HepG2 (cell line): ENCODE measurements around the gene ECT2. TPM values are rescaled to one million over a fixed set of nuclear protein-coding genes. Genes with fewer than 3 reads are reported as not detected.

ENCODE experiments used
- ATF1 ChIP-seq: IDR thresholded peaks from 2 replicates; pipeline ENCODE4 v1.6.1; 2016; ENCODE audit warnings: mild to moderate bottlenecking, control low read depth
- CENPT ChIP-seq: sonication (generic); formaldehyde crosslinking; IDR thresholded peaks from 2 replicates; pipeline ENCODE4 v1.8.0; 2022; ENCODE audit warnings: low read depth, mild to moderate bottlenecking, moderate library complexity, missing genetic modification reagents
- ELF4 ChIP-seq: sonication (generic); formaldehyde crosslinking; IDR thresholded peaks from 2 replicates; pipeline ENCODE4 v1.5.0; 2020; ENCODE audit warnings: missing genetic modification reagents, mild to moderate bottlenecking, moderate library complexity, borderline replicate concordance
- FOSL2 ChIP-seq: sonication (generic); formaldehyde crosslinking; IDR thresholded peaks from 2 replicates; pipeline ENCODE4 v1.4.0; 2020; ENCODE audit warnings: missing genetic modification reagents
- FOXA3 ChIP-seq: IDR thresholded peaks from 2 replicates; pipeline ENCODE4 v1.6.1; 2016; ENCODE audit warnings: missing genetic modification reagents, missing compliant biosample characterization
- GABPA ChIP-seq, 2 experiments: IDR thresholded peaks; 2 replicates each; pipeline ENCODE4 v1.6.1; 2011 to 2016; ENCODE audit warnings: low read depth in 2 of 2, low read length in 1 of 2, missing biosample characterization in 1 of 2, missing genetic modification characterization in 1 of 2
- ISL2 ChIP-seq: sonication (generic); formaldehyde crosslinking; IDR thresholded peaks from 2 replicates; pipeline ENCODE4 v1.5.0; 2020; ENCODE audit warnings: missing genetic modification reagents
- KLF12 ChIP-seq: sonication (generic); formaldehyde crosslinking; IDR thresholded peaks from 2 replicates; pipeline ENCODE4 v1.4.0; 2020; ENCODE audit warnings: missing genetic modification reagents, borderline replicate concordance
- KMT2A ChIP-seq: sonication (generic); formaldehyde crosslinking; IDR thresholded peaks from 2 replicates; pipeline ENCODE4 v1.4.0; 2020; ENCODE audit warnings: missing genetic modification reagents
- MIER2 ChIP-seq: IDR thresholded peaks from 2 replicates; pipeline ENCODE4 v1.6.1; 2016; ENCODE audit warnings: missing biosample characterization, missing genetic modification reagents
- NFYB ChIP-seq: sonication (generic); formaldehyde crosslinking; IDR thresholded peaks from 2 replicates; pipeline ENCODE4 v1.4.0; 2020; ENCODE audit warnings: missing genetic modification reagents
- REPIN1 ChIP-seq: sonication (generic); formaldehyde crosslinking; IDR thresholded peaks from 2 replicates; pipeline ENCODE4 v1.8.0; 2022; ENCODE audit warnings: missing genetic modification reagents, low read depth, mild to moderate bottlenecking, borderline replicate concordance
- ZMYM4 ChIP-seq: sonication (generic); formaldehyde crosslinking; IDR thresholded peaks from 2 replicates; pipeline ENCODE4 v1.8.1; 2023; ENCODE audit warnings: mild to moderate bottlenecking, missing genetic modification reagents
- ZNF207 ChIP-seq: fragments of 450-650 bp; IDR thresholded peaks from 2 replicates; pipeline ENCODE4 v1.6.1; 2016; ENCODE audit warnings: antibody characterized with exemption, borderline replicate concordance
- ZNF496 ChIP-seq: sonication (generic); formaldehyde crosslinking; IDR thresholded peaks from 2 replicates; pipeline ENCODE4 v1.8.1; 2023; ENCODE audit warnings: mild to moderate bottlenecking, moderate library complexity, missing genetic modification reagents; ENCODE audit not compliant: insufficient replicate concordance
- ZNF550 ChIP-seq: sonication (generic); formaldehyde crosslinking; IDR thresholded peaks from 2 replicates; pipeline ENCODE4 v1.4.0; 2020; ENCODE audit warnings: mild to moderate bottlenecking, missing genetic modification reagents, borderline replicate concordance
- ZNF670 ChIP-seq: sonication (generic); formaldehyde crosslinking; IDR thresholded peaks from 2 replicates; pipeline ENCODE4 v1.8.0; 2022; ENCODE audit warnings: mild to moderate bottlenecking, missing genetic modification reagents, borderline replicate concordance
- ZNF792 ChIP-seq: IDR thresholded peaks from 2 replicates; pipeline ENCODE4 v1.6.1; 2016
- polyA plus RNA-seq, 8 experiments: library from polyadenylated mRNA; depleted of rRNA in 3 of 8; stranded (reverse) in 7 of 8; unstranded in 1 of 8; fragments of >200 nt; fragmentation: Illumina TruSeq in 4 of 8; extraction: Trizol in 4 of 8; gene quantifications; 2 replicates each; pipeline versions ENCODE4 v1.2.1 to v1.2.3, GENCODE V29; 2011 to 2016; ENCODE audit warnings: low read depth in 4 of 8, missing spikeins in 1 of 8, mixed read lengths in 1 of 8; ENCODE audit not compliant: insufficient read depth in 1 of 8
- total RNA-seq, 5 experiments: library from RNA; depleted of rRNA; stranded (reverse); fragments of >200 nt; fragmentation: Illumina TruSeq; extraction: Trizol; gene quantifications; 2 replicates each; pipeline ENCODE4 v1.2.3, GENCODE V29; 2016; ENCODE audit warnings: low read depth in 1 of 5
- TF ChIP-seq, protein P1 (sequence below): sonication (generic); formaldehyde crosslinking; IDR thresholded peaks from 2 replicates; pipeline ENCODE4 v1.8.0; 2022; ENCODE audit warnings: mild to moderate bottlenecking, missing genetic modification reagents, borderline replicate concordance
- TF ChIP-seq, protein P2 (sequence below): sonication (generic); formaldehyde crosslinking; conservative IDR thresholded peaks from 2 replicates; pipeline ENCODE4 v1.8.1; 2023; ENCODE audit warnings: missing genetic modification reagents
- TF ChIP-seq, protein P3 (sequence below): sonication (generic); IDR thresholded peaks from 2 replicates; pipeline ENCODE4 v1.6.1; 2016; ENCODE audit warnings: low read depth, borderline replicate concordance
- TF ChIP-seq, protein P4 (sequence below): sonication (generic); formaldehyde crosslinking; IDR thresholded peaks from 2 replicates; pipeline ENCODE4 v1.4.0; 2020; ENCODE audit warnings: missing genetic modification reagents, borderline replicate concordance

The ECT2 gene
- total and polyA plus RNA-seq, 2 of the 13 experiments (the other 11 are each of a cell fraction or from before 2014, with no cell fraction given) = 21.6 to 52.0 TPM

DNA sequence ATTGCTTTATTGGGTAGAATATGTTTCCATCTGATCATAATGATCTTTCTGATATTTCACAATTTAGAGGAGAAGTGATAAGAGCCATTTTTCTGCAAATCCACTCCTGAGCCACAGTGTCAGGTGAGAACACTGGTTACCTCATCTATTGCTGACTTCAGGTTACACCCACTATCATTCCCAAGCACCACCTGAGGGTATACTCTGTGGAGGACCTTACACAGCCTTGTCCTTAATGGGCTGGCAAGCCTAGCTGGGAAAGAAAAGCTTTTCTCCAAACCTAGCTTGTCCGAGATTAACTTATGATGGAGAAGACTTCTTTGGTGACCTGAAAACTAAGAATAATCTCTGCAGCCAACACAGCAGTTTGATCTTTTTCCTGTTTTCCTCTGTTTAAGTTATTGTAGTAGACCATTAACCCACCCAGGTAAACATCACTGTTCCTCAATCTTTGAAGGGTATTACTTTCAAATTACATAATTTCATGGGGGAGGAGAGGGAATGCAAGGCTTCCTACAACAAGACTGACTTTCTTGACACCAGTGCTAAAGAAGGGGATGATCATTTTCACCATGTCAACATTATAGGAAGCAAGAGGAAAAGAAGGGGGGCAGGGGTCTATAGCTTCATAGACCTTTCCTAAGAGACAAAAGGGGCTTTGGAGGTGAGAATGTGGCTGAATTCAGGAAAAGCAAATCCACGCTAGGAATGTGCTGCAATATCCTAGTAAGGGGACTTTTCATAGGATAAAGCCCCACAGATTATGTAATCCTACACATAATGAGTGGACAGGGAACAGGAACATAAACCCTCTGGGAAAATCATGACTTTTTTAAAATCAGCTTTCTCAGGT, 41.4 kb upstream of the ECT2 start (continued):
- no peak for TF ChIP-seq KLF12 (CRISPR knock-in tag)
- TF ChIP-seq ZNF550 = no peak
- TF ChIP-seq, protein P1, sequence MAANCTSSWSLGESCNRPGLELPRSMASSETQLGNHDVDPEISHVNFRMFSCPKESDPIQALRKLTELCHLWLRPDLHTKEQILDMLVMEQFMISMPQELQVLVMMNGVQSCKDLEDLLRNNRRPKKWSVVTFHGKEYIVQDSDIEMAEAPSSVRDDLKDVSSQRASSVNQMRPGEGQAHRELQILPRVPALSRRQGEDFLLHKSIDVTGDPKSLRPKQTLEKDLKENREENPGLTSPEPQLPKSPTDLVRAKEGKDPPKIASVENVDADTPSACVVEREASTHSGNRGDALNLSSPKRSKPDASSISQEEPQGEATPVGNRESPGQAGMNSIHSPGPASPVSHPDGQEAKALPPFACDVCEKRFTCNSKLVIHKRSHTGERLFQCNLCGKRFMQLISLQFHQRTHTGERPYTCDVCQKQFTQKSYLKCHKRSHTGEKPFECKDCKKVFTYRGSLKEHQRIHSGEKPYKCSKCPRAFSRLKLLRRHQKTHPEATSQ (CRISPR knock-in tag) = no peak
- no peak for TF ChIP-seq GABPA (IDR thresholded peaks at IDR 0.05; ENCODE audit: low read depth, low read length)
- TF ChIP-seq GABPA (CRISPR knock-in tag; IDR thresholded peaks at IDR 0.05; ENCODE audit: low read depth) = no peak
- TF ChIP-seq, protein P2, sequence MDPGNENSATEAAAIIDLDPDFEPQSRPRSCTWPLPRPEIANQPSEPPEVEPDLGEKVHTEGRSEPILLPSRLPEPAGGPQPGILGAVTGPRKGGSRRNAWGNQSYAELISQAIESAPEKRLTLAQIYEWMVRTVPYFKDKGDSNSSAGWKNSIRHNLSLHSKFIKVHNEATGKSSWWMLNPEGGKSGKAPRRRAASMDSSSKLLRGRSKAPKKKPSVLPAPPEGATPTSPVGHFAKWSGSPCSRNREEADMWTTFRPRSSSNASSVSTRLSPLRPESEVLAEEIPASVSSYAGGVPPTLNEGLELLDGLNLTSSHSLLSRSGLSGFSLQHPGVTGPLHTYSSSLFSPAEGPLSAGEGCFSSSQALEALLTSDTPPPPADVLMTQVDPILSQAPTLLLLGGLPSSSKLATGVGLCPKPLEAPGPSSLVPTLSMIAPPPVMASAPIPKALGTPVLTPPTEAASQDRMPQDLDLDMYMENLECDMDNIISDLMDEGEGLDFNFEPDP (CRISPR knock-in tag) = no peak
- TF ChIP-seq FOXA3 (CRISPR knock-in tag) = peak; percentile 56
- TF ChIP-seq NFYB (CRISPR knock-in tag) = no peak
- no peak for TF ChIP-seq ELF4
- no peak for TF ChIP-seq KMT2A (CRISPR knock-in tag)
- TF ChIP-seq, protein P3, sequence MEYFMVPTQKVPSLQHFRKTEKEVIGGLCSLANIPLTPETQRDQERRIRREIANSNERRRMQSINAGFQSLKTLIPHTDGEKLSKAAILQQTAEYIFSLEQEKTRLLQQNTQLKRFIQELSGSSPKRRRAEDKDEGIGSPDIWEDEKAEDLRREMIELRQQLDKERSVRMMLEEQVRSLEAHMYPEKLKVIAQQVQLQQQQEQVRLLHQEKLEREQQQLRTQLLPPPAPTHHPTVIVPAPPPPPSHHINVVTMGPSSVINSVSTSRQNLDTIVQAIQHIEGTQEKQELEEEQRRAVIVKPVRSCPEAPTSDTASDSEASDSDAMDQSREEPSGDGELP = no peak
- TF ChIP-seq ZNF792 (CRISPR knock-in tag) = no peak
- TF ChIP-seq, protein P4, sequence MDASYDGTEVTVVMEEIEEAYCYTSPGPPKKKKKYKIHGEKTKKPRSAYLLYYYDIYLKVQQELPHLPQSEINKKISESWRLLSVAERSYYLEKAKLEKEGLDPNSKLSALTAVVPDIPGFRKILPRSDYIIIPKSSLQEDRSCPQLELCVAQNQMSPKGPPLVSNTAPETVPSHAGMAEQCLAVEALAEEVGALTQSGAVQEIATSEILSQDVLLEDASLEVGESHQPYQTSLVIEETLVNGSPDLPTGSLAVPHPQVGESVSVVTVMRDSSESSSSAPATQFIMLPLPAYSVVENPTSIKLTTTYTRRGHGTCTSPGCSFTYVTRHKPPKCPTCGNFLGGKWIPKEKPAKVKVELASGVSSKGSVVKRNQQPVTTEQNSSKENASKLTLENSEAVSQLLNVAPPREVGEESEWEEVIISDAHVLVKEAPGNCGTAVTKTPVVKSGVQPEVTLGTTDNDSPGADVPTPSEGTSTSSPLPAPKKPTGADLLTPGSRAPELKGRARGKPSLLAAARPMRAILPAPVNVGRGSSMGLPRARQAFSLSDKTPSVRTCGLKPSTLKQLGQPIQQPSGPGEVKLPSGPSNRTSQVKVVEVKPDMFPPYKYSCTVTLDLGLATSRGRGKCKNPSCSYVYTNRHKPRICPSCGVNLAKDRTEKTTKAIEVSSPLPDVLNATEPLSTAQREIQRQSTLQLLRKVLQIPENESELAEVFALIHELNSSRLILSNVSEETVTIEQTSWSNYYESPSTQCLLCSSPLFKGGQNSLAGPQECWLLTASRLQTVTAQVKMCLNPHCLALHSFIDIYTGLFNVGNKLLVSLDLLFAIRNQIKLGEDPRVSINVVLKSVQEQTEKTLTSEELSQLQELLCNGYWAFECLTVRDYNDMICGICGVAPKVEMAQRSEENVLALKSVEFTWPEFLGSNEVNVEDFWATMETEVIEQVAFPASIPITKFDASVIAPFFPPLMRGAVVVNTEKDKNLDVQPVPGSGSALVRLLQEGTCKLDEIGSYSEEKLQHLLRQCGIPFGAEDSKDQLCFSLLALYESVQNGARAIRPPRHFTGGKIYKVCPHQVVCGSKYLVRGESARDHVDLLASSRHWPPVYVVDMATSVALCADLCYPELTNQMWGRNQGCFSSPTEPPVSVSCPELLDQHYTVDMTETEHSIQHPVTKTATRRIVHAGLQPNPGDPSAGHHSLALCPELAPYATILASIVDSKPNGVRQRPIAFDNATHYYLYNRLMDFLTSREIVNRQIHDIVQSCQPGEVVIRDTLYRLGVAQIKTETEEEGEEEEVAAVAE (CRISPR knock-in tag) = peak; percentile 93
- TF ChIP-seq ZNF670 (CRISPR knock-in tag) = no peak
- 0 out of 2 replicates have a peak, but pooled peaks have one; percentile 29 for TF ChIP-seq MIER2
- TF ChIP-seq FOSL2 = no peak
- TF ChIP-seq ISL2 = peak; percentile 41; the same call in 1 of the 2 replicates
- no peak for TF ChIP-seq ZNF207
- TF ChIP-seq ZMYM4 (CRISPR knock-in tag) = no peak
- TF ChIP-seq REPIN1 (CRISPR knock-in tag) = no peak
- no peak for TF ChIP-seq ATF1
- TF ChIP-seq CENPT (CRISPR knock-in tag) = no peak
- no peak for TF ChIP-seq ZNF496 (CRISPR knock-in tag)
